SH-SY5Y (cell line): ENCODE results near the gene FAM98B.

ENCODE experiments used
- GATA2 ChIP-seq: IDR thresholded peaks from 2 replicates; pipeline ENCODE4 v1.6.1; 2011; ENCODE audit warnings: mild to moderate bottlenecking, low read depth, low read length
- GATA3 ChIP-seq: IDR thresholded peaks from 2 replicates; pipeline ENCODE4 v1.6.1; 2011; ENCODE audit warnings: low read depth, mild to moderate bottlenecking, low read length, moderate library complexity

GRCh38 chr15:38455092-38455491, 1.2 kb downstream of the FAM98B start:
- TF ChIP-seq GATA3 (no peak), GATA2 (no peak)
